GM18511 (cell line): ENCODE data around the gene S100A5.

Source experiments
- ATAC-seq: cut with Tn5 transposase; IDR thresholded peaks from one replicate; pipeline ENCODE4 v1.9.1; 2021; ENCODE audit warnings: mild to moderate bottlenecking, moderate library complexity; ENCODE audit not compliant: unreplicated experiment

S100A5 gene

DNA sequence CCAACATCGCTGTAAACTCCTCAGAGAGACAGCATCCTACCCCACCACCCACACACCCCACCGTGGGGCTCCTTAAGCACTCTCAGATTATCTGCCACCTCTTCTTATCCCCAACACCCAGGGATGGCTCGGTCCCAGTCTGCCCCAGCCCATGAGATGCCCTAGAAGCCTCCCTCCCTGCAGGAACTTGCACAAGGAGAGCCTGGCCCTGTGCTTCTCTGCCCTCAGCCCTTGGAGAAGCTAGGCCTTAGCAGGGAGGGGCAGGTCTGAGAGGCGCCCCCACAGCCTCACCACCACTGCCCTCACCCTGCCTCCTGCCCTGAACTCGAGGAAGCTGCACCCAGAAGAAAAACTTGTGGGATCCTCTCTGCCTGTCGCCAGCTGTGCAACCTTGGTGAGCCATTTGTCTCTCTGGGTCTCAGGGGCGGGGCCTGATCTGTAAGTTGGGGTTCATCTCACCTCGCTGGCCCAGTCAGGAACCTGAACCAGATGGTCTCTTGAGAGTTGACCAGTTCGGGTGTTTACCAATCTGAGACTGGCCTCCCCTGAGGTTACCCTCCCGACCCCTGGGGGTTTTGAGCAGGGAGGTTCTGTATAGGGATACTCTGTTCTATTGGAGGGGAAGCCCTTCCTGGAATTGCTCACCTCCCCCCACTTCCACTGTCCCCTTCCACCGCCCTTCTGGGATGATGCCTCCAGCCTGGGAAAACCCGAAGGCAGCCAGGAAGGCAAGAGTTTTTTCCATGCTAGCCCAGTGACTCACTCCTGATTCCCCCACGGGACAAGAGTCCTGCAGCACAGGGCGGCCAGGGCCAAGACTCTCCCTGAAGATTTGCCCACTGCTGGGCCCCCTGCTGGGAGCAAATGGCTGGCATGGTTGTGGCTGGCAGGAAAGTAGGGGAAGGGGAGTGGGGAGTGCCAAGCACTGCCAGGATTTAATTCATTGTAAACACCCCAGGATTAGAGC, 8.3 kb upstream of the S100A5 start, which contains the start of gene S100A3:
S100A3 (minus strand) TSS at position 537 of the 967 bp plus-strand sequence. CDS start 773 bp downstream, outside the sequence.
- ATAC-seq, result no peak

DNA sequence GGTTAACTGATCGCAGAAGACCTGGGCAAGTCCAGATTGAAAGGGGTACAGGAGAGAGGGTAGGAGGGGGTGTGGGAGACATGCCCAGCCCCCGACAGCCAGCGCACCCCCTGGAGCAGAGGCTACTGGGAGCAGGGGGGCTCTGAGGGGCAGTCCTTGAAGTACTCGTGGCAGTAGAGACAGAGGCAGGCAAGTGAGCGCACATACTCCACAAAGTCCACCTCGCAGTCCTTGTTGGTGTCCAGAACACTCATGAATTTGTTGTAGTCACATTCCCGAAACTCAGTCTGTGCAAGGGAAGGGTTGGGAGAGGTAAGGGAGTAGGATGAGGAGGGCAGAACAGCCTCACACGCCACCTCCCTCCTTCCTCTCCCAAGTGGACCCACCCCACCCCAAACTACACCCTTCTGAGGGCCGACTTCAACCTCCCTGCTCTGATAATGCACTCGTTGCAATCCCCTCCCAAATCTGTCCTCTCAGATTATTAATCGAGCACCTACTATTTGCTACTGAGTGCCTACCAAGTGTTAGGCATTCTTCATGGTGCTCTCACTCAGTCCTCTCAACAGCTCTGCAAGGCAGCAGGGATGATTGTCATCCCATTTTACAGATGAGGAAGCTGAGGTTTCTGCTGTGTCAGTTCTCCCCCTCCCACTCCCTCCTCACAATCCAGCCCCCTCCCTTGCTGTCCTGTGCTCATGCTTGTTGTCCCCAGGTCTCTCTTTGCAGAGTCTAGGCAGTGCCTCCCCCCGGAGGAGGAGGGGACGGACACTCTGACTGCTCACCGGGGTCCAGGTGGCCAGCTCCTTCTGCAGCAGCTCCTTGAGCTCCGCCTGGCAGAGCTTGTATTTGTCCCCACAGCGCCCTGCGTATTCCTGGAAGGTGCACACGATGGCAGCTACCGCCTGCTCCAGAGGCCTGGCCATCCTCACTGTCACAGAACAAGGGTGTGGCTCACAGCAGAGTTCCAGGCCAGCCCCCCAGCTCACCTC, 7.1 kb upstream of the S100A5 start:
- no peak for ATAC-seq

DNA sequence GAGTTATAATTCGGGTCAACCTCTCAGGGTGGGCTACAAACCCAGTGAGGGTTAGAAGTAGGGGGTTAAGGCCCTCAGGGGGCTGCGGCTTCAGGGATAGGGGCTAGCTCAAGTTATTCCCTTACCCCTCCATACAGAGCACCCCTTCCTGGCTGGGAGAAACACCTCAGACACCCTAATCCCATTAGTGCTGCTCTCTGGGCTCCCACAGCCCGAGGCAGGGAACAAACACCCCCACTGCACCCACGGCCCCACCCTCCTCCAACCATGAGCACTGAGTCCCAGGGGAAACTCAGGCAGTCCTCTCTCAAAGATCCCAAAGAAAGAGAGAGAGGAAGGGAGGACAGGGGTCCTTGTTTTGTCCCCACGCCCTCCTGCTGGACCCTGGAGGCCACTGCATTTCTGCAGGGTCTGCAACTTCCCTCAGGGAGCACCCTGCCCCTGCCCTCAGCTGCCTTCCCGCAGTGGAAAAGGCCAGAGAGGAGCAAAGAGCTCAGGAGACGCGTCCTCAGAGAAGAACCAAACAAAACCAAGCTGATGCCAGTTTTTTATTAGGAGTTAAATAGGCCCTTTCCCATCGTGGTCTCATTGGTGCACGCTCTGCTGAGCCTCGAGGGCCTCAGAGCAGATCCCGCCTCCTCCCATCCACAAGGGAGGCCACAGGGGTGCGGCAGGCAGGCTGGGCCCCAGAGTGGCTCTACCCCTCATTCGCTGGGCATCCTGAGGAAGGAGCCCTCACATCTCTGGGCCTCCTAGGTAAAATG, 6.2 kb upstream of the S100A5 start:
- no peak for ATAC-seq

DNA sequence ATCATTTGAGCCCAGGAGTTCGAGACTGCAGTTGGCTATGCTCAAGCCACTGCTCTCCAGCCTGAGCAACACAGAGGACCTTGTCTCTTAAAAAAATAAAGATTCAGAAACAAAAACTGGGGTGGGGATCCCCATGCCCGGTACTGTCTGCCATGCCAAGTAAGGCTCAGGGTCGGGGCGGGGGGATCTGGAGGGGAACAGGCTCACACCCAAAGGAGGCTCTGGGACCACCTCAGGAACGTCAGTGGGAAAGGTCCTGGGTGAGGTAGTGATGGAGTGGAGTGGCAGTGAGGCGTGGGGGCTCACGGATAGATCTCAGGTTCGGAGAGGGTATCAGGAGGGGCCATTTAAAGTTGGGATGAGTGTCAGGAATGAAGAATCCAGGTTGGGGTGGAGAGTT, 5.6 kb upstream of the S100A5 start:
- ATAC-seq, result no peak

DNA sequence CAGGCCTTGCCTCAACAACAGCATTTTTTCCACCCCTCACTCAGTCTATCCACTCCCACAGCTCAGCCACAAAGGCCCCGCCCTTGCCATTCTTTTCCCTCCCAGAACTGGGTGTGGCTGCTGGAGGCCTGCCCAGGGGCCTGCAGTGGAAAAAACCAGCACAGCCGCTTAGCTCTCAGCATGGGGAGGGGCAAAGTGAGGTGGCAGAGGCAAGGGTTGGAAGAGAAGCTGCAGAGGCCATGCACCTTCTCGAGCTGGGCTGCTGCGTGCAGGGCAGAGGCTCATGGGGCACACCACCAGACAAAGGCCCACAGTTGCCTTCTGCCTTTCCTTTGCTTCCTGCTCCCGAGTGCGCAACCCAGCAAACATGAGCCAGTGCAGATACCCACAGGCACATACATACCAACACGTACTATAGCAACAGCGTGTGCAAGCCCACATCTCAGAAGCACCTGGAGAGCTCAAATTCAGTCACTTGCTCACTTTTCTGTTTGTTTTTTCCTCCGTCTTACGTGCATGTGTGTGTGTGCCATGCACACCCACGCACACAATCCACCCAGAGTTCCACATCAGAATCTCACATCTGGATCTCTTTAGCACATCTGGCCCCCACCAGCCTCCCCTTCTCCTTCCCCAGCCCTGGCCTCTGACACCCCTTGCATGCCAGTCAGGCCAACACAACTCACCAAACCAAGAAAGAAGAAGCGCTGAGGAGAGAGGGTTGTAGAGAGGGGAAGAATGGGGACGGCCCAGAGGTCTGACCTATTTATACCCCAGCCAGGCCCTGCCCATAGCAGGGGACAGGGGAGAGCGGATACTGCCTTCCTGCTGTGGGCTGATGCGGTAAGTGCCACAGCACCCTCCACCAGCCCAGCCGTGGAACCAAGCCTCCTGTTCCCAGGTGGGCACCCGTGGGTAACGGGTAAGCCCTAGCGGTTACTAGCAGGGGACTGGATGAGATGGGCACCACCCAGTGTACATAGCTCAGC, 4.6 kb upstream of the S100A5 start, which contains the start of gene S100A4:
S100A4 (minus strand) TSS at position 740 of the 989 bp plus-strand sequence. CDS start 1,012 bp downstream, outside the sequence.
- ATAC-seq, result peak; percentile 74

DNA sequence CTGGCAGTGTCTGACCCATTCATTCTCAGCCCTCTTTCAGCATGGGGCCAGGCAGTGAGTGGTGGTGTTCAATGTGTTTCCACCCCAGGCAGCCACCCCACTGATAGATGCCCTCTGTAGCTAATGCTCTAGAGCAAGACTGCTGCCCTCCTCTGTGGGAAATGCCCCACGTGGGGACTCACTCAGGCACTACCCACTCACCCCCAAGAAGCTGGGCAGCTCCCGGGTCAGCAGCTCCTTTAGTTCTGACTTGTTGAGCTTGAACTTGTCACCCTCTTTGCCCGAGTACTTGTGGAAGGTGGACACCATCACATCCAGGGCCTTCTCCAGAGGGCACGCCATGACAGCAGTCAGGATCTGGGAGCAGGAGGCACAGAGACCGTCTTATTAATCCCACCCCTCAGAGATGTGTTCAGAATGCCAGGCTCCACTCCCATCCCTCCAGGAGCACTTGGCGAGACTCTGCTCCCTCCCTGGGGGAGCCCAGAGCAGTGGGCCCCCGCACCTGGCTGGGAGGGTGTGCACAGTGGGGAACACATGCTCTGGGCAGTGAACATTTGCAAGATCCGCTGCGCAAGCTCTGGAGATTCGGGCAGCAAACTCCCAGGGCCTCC, 3.8 kb upstream of the S100A5 start:
- peak; percentile 14 for ATAC-seq

DNA sequence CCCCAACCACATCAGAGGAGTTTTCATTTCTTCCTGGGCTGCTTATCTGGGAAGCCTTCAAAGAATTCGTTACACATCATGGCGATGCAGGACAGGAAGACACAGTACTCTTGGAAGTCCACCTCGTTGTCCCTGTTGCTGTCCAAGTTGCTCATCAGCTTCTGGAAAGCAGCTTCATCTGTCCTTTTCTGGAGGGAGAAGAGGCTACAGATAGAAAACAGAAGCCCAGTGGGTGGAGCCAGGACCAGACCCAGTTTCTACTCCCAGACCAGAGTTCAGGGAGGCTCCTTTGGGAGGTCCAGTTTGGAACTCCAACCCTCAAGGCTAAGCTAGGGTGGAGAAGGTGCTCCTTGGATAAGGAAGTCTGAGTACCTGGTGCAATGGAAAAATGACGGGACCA, 3.0 kb upstream of the S100A5 start:
- no peak for ATAC-seq

DNA sequence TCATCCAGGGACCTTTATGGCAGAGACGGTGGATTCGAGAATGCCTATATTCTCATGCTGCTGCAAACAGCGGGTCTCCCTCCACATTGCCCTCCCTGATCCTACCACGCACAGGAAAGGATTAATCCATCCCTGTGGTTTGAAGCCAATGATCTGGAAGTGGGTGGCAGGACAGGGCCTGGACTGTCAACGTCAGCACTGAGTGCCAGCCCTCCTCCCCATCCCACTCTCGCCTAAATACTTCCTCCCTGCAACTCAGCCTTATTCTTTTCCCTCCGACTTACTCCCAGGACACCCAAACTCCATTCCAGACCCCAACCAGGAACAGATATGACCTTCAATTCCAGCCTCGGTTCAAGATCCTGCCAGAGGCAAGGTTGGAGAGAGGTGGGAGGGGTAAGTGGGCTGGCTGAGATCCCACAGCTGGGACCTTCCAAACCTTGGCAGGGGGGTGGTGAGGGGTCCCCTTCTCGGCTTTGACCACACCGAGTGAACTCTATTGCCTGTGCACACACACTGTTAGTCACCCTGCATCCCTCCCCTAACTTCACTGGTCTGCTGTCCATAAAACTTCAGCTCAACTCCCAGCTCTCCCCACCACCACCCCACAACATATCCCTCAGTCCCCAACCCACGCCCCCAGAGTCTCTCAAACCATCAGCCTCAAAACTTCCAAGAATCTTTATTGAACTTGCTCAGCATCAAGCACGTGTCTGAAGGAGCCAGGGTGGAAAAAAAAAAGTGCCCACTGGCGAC, 2.4 kb upstream of the S100A5 start:
- ATAC-seq, result no peak

DNA sequence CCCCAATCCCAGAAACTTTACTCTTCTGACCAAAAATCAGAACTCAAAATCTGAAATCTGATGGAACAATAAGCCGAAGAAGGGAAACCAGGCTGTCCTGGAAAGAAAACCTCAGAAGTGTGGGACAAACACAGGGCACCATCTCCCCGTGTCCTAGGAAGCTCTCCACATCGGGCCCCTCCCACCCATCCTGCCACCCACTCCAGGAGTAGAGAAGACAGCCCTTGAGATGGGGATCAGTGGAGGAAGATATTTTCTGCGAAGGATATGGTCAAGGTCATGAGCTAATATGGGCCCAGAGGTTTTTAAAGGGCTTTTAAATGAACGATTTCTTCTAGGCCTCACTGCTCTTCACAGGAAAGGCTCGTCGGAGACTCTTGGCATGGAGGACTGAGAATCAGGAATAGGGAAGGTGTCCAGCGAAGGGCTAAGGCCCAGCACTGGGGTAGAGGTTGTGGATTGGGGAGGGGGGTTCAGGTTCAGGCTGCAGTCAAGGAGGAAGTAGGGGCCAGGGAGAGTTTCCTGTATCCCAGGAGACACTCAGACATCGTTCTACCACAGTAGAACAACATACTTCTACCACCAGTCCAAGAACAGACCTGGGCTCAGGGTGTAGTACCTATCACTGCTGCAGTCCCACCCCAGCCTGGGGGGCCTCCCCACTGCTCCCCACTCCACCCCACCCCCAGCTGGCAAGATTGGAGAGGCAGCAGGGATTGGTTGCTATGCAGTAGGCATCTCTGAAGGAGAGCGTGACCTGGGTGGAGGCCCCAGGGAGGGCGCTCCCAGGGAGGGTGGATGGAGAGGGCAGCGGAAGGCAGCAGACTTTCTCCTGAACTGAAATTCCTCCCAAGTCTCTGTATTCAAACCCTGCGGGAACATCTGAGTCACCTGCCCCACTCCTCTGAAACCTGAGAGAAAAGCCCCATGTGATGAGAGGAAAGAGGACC, 1.2 kb upstream of the S100A5 start:
- no peak for ATAC-seq

DNA sequence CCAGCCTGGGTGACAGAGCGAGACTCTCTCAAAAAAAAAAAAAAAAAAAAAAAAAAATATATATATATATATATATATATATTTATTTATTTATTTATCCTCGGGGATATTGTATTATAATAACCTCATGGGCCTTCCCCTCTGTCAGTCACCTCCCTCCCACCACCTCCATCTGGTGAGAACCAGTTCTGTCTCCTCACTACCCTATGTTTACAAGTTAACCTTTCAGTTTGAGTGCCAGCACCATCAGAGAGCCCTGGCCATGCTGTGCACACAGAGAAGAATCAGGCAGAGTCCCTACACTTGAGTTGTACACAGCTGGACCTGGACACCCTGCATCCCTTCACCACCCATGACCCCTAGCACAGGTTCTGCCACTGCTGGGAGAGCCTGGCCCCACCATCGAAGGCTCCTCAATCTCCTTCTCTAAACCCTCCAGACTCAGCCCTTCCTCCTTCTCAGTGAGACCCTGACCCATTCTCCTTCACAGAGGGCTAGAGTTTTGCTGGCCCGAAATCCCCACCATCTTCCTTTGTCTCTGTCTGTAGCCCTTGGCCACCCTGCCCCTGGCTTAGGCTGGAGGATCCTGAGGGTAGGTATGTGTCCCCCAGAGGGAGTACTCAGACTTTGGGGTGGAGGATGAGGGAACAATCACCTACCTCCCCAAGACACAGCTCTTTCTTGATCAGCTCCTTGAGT, 1.2 kb downstream of the S100A5 start:
- ATAC-seq, result no peak

DNA sequence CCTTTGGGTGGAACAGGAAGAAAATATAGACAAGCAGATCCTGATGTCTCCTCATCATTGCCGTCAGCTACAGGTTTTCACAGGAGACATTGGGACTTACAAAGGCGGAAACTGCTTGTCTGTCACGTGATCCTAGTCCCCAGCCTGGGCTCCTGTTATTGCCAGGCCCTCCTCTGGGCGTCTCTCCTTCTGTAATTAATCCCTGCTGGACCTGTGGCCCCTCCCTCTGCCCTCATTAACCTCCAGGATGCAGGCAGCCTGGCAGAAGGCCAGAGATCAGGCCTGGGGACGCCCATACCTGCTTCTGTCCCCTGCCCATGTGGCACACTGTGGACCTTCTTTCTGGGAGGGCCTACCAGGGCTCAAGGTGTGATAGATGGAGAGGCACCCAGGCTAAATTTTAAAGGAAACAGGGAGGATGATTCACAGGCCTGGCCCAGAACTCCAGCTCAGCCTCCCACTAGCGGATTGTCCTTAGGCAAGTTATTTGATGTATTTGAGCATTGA, 2.4 kb downstream of the S100A5 start:
- no peak for ATAC-seq

DNA sequence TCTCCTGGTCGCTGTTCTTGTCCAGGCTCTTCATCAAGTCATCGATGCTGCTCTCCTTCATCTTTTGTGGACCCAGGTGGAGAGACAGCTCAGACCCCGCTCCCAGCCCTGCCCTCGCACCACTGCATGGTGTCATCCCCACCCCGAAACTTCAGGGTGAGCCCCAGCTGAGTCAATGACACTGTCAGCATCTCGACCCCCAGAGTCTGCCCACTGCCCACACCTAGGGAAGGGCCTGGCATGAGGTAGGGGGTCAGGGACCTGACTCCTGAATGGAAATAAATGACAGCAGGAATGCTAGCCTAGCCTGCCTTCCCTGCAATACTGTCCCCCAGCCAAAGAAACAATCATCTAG, 3.4 kb downstream of the S100A5 start:
- no peak for ATAC-seq

DNA sequence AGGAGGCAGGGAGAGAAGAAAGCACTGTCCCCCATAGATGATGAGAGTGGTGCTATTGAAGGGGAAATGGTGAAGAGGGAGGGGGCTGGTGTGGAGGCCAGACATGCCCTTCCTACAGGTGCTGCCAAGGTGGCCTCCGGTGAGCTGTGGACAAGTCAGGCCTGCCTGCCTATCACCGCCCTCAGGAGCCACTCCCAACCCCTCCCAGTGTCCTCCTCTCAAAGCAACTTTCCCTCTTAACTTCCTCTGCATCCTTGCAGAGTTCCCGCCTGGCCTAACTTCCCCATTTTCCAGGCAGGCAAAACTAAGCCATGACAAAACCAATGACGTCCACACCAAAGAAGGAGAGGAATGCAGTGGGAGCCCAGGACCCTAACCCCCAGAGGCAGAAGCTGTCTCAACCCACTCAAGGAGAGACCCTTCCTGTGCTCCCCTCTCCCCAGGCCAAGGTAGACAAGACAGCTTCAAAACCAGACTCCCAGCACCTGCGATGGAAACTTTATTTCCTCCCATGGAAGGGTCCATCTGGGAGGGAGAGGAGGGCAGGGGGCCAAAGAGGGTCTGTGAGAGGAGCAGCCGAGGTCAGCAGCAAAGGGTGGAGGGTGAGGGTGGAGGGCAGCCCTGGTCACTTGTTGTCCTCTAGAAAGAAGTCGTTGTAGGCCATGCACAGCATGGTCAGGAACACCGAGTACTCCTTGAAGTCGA, 3.9 kb downstream of the S100A5 start:
- ATAC-seq, result no peak

DNA sequence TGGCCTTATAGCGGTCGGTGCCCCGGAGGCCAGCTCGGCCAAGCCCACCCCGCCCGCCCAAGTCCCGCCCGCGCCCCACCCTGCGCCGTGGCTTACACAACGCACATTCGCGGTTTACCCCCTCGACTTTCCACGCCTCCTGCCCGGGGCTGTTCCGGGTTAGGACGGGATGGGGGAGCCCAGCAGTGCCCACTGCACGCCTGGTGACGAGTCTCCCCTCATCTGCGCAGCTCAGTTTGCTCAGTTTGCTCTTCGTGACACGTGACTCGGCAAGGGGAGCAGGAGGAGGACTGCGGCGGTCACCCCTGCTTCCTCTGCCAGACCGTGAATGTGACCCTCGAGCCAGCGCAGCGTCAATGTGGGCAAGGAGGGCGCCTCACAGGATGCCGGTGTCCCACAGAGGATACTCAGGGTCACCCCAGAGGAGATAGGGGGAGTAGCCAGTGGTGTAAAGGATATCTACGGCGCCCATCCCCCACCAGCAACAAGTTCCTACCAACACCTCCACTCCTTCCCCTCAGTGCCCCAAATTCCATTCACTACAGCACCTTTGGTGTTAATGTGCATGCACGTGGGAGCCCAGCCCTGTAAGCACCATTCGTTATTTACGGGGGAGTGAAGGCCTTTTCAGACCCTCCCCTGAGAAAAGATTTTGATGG, 4.6 kb downstream of the S100A5 start:
- ATAC-seq, result peak; percentile 62
